GM21381 (cell line): ENCODE measurements around the gene CLUH.
A peak's percentile ranks its signal among the peaks of the same experiment; 100 is the strongest.

Experiments
- ATAC-seq: cut with Tn5 transposase; IDR thresholded peaks from one replicate; pipeline ENCODE4 v1.9.1; 2021; ENCODE audit warnings: mild to moderate bottlenecking, moderate library complexity; ENCODE audit not compliant: unreplicated experiment

CLUH gene

GRCh38 chr17:2711608-2712299, at the start of gene CLUH:
TSS of gene CLUH (minus strand) at chr17:2711764. CDS start at chr17:2711661, 103 bp downstream.
- peak; percentile 70 for ATAC-seq

GRCh38 chr17:2758870-2759269, 47.3 kb upstream of the CLUH start:
- no peak for ATAC-seq

GRCh38 chr17:2755891-2756724, 44.5 kb upstream of the CLUH start:
- ATAC-seq, result no peak

- no peak for ATAC-seq
Measured at GRCh38 chr17:2751491-2751890, 39.9 kb upstream of the CLUH start.

- no peak for ATAC-seq
Measured at GRCh38 chr17:2750721-2751120, 39.2 kb upstream of the CLUH start.

- no peak for ATAC-seq
Measured at GRCh38 chr17:2749784-2750181, 38.2 kb upstream of the CLUH start.

GRCh38 chr17:2749058-2749783, 37.7 kb upstream of the CLUH start, which contains the start of gene CCDC92B:
TSS of gene CCDC92B (minus strand) at chr17:2749652. CDS start at chr17:2735145, 14,507 bp downstream.
- ATAC-seq, result no peak

- no peak for ATAC-seq
Measured at GRCh38 chr17:2745317-2746037, 33.9 kb upstream of the CLUH start.

GRCh38 chr17:2737693-2738092, 26.1 kb upstream of the CLUH start:
- no peak for ATAC-seq

GRCh38 chr17:2736956-2737355, 25.4 kb upstream of the CLUH start:
- no peak for ATAC-seq

GRCh38 chr17:2735896-2736295, 24.3 kb upstream of the CLUH start:
- no peak for ATAC-seq

- ATAC-seq, result no peak
Measured at GRCh38 chr17:2734939-2735338, 23.4 kb upstream of the CLUH start.

- ATAC-seq, result no peak
Measured at GRCh38 chr17:2731807-2732206, 20.2 kb upstream of the CLUH start.

GRCh38 chr17:2730764-2731353, 19.3 kb upstream of the CLUH start:
- no peak for ATAC-seq

GRCh38 chr17:2724784-2725164, 13.2 kb upstream of the CLUH start:
- no peak for ATAC-seq

GRCh38 chr17:2723997-2724783, 12.6 kb upstream of the CLUH start:
- ATAC-seq, result no peak

- ATAC-seq, result no peak
Measured at GRCh38 chr17:2723505-2723996, 12.0 kb upstream of the CLUH start.

- ATAC-seq, result no peak
Measured at GRCh38 chr17:2722611-2723010, 11.0 kb upstream of the CLUH start.

GRCh38 chr17:2721603-2722002, 10.0 kb upstream of the CLUH start:
- no peak for ATAC-seq

- ATAC-seq, result no peak
Measured at GRCh38 chr17:2719861-2720260, 8.3 kb upstream of the CLUH start.
